GM21723 (cell line): Measurements from ENCODE around the gene SFN.
"Not testable (repeated sequence)": the region's sequence is repeated elsewhere in the genome, so short reads cannot be mapped to it uniquely, and the experiment has no call there.

ENCODE experiments used
- ATAC-seq: cut with Tn5 transposase; IDR thresholded peaks from one replicate; pipeline ENCODE4 v1.9.1; 2021; ENCODE audit warnings: mild to moderate bottlenecking, moderate library complexity; ENCODE audit not compliant: unreplicated experiment

The SFN gene

GRCh38 chr1:26861889-26862378 is 1.0 kb upstream of the SFN start:
- no peak for ATAC-seq

- no peak for ATAC-seq
These were observed 732 bp downstream of the SFN start for GRCh38 chr1:26863685-26864077.

GRCh38 chr1:26864610-26865480 is 1.9 kb downstream of the SFN start:
- ATAC-seq, result peak; percentile 90

- ATAC-seq, result not testable (repeated sequence)
These were observed 10.1 kb downstream of the SFN start for GRCh38 chr1:26873097-26873496.

GRCh38 chr1:26874896-26875295 is 11.9 kb downstream of the SFN start:
- ATAC-seq, result no peak

GRCh38 chr1:26877326-26877725 is 14.4 kb downstream of the SFN start:
- ATAC-seq, result no peak

GRCh38 chr1:26879793-26880192 is 16.8 kb downstream of the SFN start:
- no peak for ATAC-seq

- ATAC-seq, result not testable (repeated sequence)
These were observed 18.7 kb downstream of the SFN start for GRCh38 chr1:26881611-26882010.

GRCh38 chr1:26882696-26883463 is 19.9 kb downstream of the SFN start:
- ATAC-seq, result no peak

- ATAC-seq, result no peak
These were observed 24.2 kb downstream of the SFN start for GRCh38 chr1:26887125-26887524.

GRCh38 chr1:26888231-26888630 is 25.3 kb downstream of the SFN start:
- ATAC-seq, result no peak

- ATAC-seq, result peak; percentile 87
These were observed 26.9 kb downstream of the SFN start, which contains the start of gene GPN2 for GRCh38 chr1:26889551-26890466. TSS of gene GPN2 (minus strand) at chr1:26890283. CDS start at chr1:26890096, 187 bp downstream.

- peak; percentile 29 for ATAC-seq
These were observed 27.5 kb downstream of the SFN start for GRCh38 chr1:26890467-26890796.

- ATAC-seq, result no peak
These were observed 31.3 kb downstream of the SFN start for GRCh38 chr1:26894263-26894662.

- no peak for ATAC-seq
These were observed 34.4 kb downstream of the SFN start for GRCh38 chr1:26897351-26897750.

- peak; percentile 73 for ATAC-seq
These were observed 37.3 kb downstream of the SFN start, which contains the start of gene GPATCH3 for GRCh38 chr1:26900001-26900814. TSS of gene GPATCH3 (minus strand) at chr1:26900467. CDS start at chr1:26900442, 25 bp downstream.

GRCh38 chr1:26900815-26901511 is 38.0 kb downstream of the SFN start:
- ATAC-seq, result no peak

GRCh38 chr1:26907071-26907917 is 44.3 kb downstream of the SFN start:
- no peak for ATAC-seq
